Uterus (tissue), 2 donors: ENCODE measurements around the gene SCT.

Experiments
- POLR2A ChIP-seq, 2 donors: fragments of 450-650 bp; IDR thresholded peaks; one replicate each; pipeline ENCODE4 v1.6.1; 2016; ENCODE audit warnings: antibody characterized with exemption in 2 of 2, mild to moderate bottlenecking in 1 of 2, moderate library complexity in 1 of 2
- TF ChIP-seq, protein P1 (sequence below), 4 experiments: fragments of 200-600 bp in 2 of 4; fragments of 450-650 bp in 2 of 4; sonication (generic) in 2 of 4; IDR thresholded peaks; one replicate each; pipeline ENCODE4 v1.5.1; 2016 to 2019; ENCODE audit warnings: antibody characterized with exemption in 4 of 4, mild to moderate bottlenecking in 2 of 4, moderate library complexity in 1 of 4

DNA sequence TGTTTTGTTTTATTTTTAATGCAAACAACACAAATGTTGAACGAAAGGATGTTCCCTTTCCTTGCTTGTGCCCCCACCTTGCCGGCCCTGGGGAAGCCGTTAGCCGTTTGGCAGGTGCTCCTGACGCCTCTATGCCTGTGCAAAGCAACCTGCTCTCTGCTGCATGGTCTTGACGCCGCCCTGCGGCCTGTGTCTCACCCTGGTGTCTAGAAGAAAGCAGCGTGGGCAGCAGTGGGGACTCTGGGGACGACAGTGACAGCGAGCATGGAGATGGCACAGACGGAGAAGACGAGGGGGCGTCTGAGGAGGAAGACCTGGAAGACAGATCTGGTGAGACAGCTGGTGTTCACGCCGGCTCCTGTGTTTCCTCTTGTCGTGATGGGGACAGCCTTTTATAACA, 45.2 kb downstream of the SCT start:
- no peak for TF ChIP-seq POLR2A (IDR thresholded peaks at IDR 0.05)
- TF ChIP-seq, protein P1, sequence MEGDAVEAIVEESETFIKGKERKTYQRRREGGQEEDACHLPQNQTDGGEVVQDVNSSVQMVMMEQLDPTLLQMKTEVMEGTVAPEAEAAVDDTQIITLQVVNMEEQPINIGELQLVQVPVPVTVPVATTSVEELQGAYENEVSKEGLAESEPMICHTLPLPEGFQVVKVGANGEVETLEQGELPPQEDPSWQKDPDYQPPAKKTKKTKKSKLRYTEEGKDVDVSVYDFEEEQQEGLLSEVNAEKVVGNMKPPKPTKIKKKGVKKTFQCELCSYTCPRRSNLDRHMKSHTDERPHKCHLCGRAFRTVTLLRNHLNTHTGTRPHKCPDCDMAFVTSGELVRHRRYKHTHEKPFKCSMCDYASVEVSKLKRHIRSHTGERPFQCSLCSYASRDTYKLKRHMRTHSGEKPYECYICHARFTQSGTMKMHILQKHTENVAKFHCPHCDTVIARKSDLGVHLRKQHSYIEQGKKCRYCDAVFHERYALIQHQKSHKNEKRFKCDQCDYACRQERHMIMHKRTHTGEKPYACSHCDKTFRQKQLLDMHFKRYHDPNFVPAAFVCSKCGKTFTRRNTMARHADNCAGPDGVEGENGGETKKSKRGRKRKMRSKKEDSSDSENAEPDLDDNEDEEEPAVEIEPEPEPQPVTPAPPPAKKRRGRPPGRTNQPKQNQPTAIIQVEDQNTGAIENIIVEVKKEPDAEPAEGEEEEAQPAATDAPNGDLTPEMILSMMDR (IDR thresholded peaks at IDR 0.05), result no peak
